Lower leg skin (tissue), 4 donors: Measurements from ENCODE around the gene TRMT11. TPM values are rescaled to one million over a fixed set of nuclear protein-coding genes. Genes with fewer than 3 reads are reported as not detected.

Experiments used
- DNase-seq, 2 donors: peaks; one replicate each; pipeline ENCODE4 v3.0.0-alpha.2; 2019; ENCODE audit warnings: low spot score in 2 of 2
- H3K4me3 ChIP-seq: fragments of 200-600 bp; sonication (generic); 2 replicates; pipeline ENCODE4 v1.5.1; 2017; ENCODE audit warnings: mild to moderate bottlenecking, low read depth; ENCODE audit not compliant: poor library complexity, severe bottlenecking
- CTCF ChIP-seq, 3 donors: fragments of 450-650 bp; IDR thresholded peaks; one replicate each; pipeline ENCODE4 v1.5.1; 2016; ENCODE audit warnings: antibody characterized with exemption in 3 of 3, mild to moderate bottlenecking in 3 of 3, moderate library complexity in 2 of 3
- POLR2A ChIP-seq, 2 donors: fragments of 450-650 bp; IDR thresholded peaks; one replicate each; pipeline ENCODE4 v1.6.1; 2016 to 2017; ENCODE audit warnings: antibody characterized with exemption in 2 of 2, mild to moderate bottlenecking in 1 of 2, moderate library complexity in 1 of 2
- WGBS, 2 donors: methylation state at CpG; one replicate each; pipeline ENCODE4 v1.1.5; 2018; 5-methylcytosine and 5-hydroxymethylcytosine counted together
- intact Hi-C: fragments of 100-400 bp; cut with DNase I; formaldehyde crosslinking; loops from one replicate; pipeline ENCODE4 v1.15.0; 2023; ENCODE audit warnings: low total_unique reads
- total RNA-seq, 4 donors: library from RNA; depleted of rRNA; stranded (reverse); fragments of >200 nt; gene quantifications; one replicate each; pipeline ENCODE4 v1.1.0, GENCODE V29; 2016

Gene TRMT11
- total RNA-seq, 4 donors from 2014 or later = 8.1 to 14.0 (median 11.0) TPM

- WGBS, 2 donors = 34 to 75% methylated on average over 5 of the region's 5 CpGs
Measured at GRCh38 chr6:125954735-125955339, 31.5 kb upstream of the TRMT11 start.

DNA sequence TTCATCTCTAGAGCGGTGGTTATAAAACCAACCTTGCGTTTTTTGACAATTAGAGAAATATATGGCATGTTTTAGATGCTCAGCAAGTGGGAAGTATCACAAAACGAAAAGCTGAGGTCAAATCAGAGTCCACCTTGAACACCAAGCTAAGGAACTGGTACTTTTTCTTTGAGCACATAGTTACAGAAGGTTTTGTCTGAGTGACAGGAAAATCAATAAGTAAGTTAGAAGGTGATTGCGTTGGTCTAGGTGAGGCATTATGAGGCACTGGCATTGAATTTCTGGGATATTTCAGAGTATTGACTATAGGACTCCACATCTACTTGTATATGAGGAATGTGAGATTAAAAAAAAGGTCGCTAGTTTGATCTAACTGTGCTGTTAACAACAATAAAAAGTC, 30.4 kb upstream of the TRMT11 start:
- TF ChIP-seq POLR2A (IDR thresholded peaks at IDR 0.05) (no peak), CTCF (IDR thresholded peaks at IDR 0.05) (no peak)
- 49 to 50% methylated on average over 5 of the region's 5 CpGs for WGBS, 2 donors
- no peak for DNase-seq
- no peak overlapping the region for H3K4me3 ChIP-seq
- intact Hi-C loops = loop anchor here (5.0 kb wide), 1 partner anchor 174 kb away; no protein-coding TSS in a partner anchor

More at GRCh38 chr6:125954735-125955339, 31.5 kb upstream of the TRMT11 start:
- TF ChIP-seq CTCF (IDR thresholded peaks at IDR 0.05) = no peak
- TF ChIP-seq POLR2A (IDR thresholded peaks at IDR 0.05) = no peak
- intact Hi-C loops = loop anchor here (5.0 kb wide), 2 partner anchors 98 to 173 kb away; no protein-coding TSS in a partner anchor
- DNase-seq = no peak
- no peak overlapping the region for H3K4me3 ChIP-seq

- 0% methylated on average over 26 to 41 of the region's 82 CpGs for WGBS, 2 donors
- intact Hi-C loops = loop anchor here (5.0 kb wide), 1 partner anchor 174 kb away; no protein-coding TSS in a partner anchor
Measured at GRCh38 chr6:125956506-125957390, 29.6 kb upstream of the TRMT11 start, which contains the start of gene HINT3. Gene HINT3 (plus strand): TSS chr6:125956770. CDS start chr6:125956978, 208 bp downstream.

GRCh38 chr6:125957391-125957693, 29.0 kb upstream of the TRMT11 start:
- H3K4me3 ChIP-seq = peak overlapping the region; percentile 91
- no peak for DNase-seq
- 1 to 3% methylated on average over 3 of the region's 3 CpGs for WGBS, 2 donors
- TF ChIP-seq CTCF (IDR thresholded peaks at IDR 0.05) = no peak
- no peak for TF ChIP-seq POLR2A (IDR thresholded peaks at IDR 0.05)
- intact Hi-C loops = loop anchor here (5.0 kb wide), 1 partner anchor 175 kb away; no protein-coding TSS in a partner anchor

More at GRCh38 chr6:125956506-125957390, 29.6 kb upstream of the TRMT11 start, which contains the start of gene HINT3:
- TF ChIP-seq POLR2A (IDR thresholded peaks at IDR 0.05) = peak in 1 of 2 donors; percentile 23
- TF ChIP-seq CTCF (IDR thresholded peaks at IDR 0.05) = peak in 1 of 3 donors; percentile 98
- peak within 1 kb of the TSS; percentile 91 for H3K4me3 ChIP-seq
- peak; percentile 95 to 99 for DNase-seq

- peak in 1 of 2 donors; percentile 52 for DNase-seq
- TF ChIP-seq CTCF (IDR thresholded peaks at IDR 0.05) = no peak
- no peak for TF ChIP-seq POLR2A (IDR thresholded peaks at IDR 0.05)
- intact Hi-C loops = loop anchor here (5.0 kb wide), 1 partner anchor 176 kb away; no protein-coding TSS in a partner anchor
- no peak overlapping the region for H3K4me3 ChIP-seq
- WGBS, 2 donors = 25 to 35% methylated on average over 4 of the region's 4 CpGs
Measured at GRCh38 chr6:125957845-125958244, 28.5 kb upstream of the TRMT11 start.
